ENCODE results near the gene SLC25A25.

Gene SLC25A25

GRCh38 chr9:128114326-128115186, 46.5 kb downstream of the SLC25A25 start:
- no peak for FAIRE-seq

GRCh38 chr9:128115187-128116103, 47.4 kb downstream of the SLC25A25 start:
- no peak for FAIRE-seq

GRCh38 chr9:128116104-128117083, 48.4 kb downstream of the SLC25A25 start:
- no peak for FAIRE-seq

GRCh38 chr9:128117613-128118471, 49.8 kb downstream of the SLC25A25 start:
- FAIRE-seq: peak; percentile 28

- no peak for FAIRE-seq
Observed at GRCh38 chr9:128118472-128118857, 50.4 kb downstream of the SLC25A25 start.

GRCh38 chr9:128118971-128119665, 51.1 kb downstream of the SLC25A25 start:
- no peak for FAIRE-seq

- FAIRE-seq: no peak
Observed at GRCh38 chr9:128120061-128120740, 52.2 kb downstream of the SLC25A25 start.

GRCh38 chr9:128120741-128121465, 52.9 kb downstream of the SLC25A25 start:
- FAIRE-seq: no peak

- no peak for FAIRE-seq
Observed at GRCh38 chr9:128121466-128121810, 53.4 kb downstream of the SLC25A25 start.

- FAIRE-seq: no peak
Observed at GRCh38 chr9:128121924-128122808, 54.1 kb downstream of the SLC25A25 start.

GRCh38 chr9:128122809-128123175, 54.8 kb downstream of the SLC25A25 start:
- no peak for FAIRE-seq

- no peak for FAIRE-seq
Observed at GRCh38 chr9:128123451-128124080, 55.5 kb downstream of the SLC25A25 start.

GRCh38 chr9:128124451-128124850, 56.4 kb downstream of the SLC25A25 start:
- FAIRE-seq: no peak

GRCh38 chr9:128124873-128125579, 57.0 kb downstream of the SLC25A25 start:
- no peak for FAIRE-seq

GRCh38 chr9:128125580-128126354, 57.7 kb downstream of the SLC25A25 start:
- no peak for FAIRE-seq

- FAIRE-seq: no peak
Observed at GRCh38 chr9:128127568-128127989, 59.5 kb downstream of the SLC25A25 start, which contains the start of gene PTGES2. Gene PTGES2, minus strand, starts transcription at chr9:128127729. Its CDS starts 12 bp downstream, at chr9:128127717.
